SU-DHL-6 (cell line): ENCODE data around the gene RALY.

Source experiments
- H2AFZ ChIP-seq: fragments of 200-600 bp; sonication (generic); 2 replicates; pipeline ENCODE4 v1.6.1; 2014; ENCODE audit warnings: low read depth, mild to moderate bottlenecking, moderate library complexity, mixed read lengths, antibody characterized with exemption, low read length; ENCODE audit not compliant: severe bottlenecking
- H3F3A ChIP-seq: fragments of 200-600 bp; shearing (Covaris generic); 2 replicates; pipeline ENCODE4 v1.6.0; 2016; ENCODE audit warnings: antibody characterized with exemption, mild to moderate bottlenecking; ENCODE audit not compliant: insufficient read depth
- H3K27ac ChIP-seq: fragments of 200-600 bp; sonication (generic); 2 replicates; pipeline ENCODE4 v1.5.1; 2016; ENCODE audit warnings: low read depth, mild to moderate bottlenecking, low read length, moderate library complexity, mixed read lengths
- H3K27me3 ChIP-seq: fragments of 200-600 bp; sonication (generic), shearing (Covaris generic); 2 replicates; pipeline ENCODE4 v1.6.0; 2014; ENCODE audit warnings: mild to moderate bottlenecking, low read length
- H3K36me3 ChIP-seq: fragments of 200-600 bp; sonication (generic); 2 replicates; pipeline ENCODE4 v1.6.1; 2014; ENCODE audit warnings: mild to moderate bottlenecking, low read length, mixed read lengths
- H3K4me2 ChIP-seq: fragments of 300-600, 200-600 bp; shearing (Covaris generic), sonication (generic); 2 replicates; pipeline ENCODE4 v1.6.0; 2014; ENCODE audit warnings: low read length, low read depth, mild to moderate bottlenecking; ENCODE audit not compliant: poor library complexity, severe bottlenecking
- H3K4me3 ChIP-seq: fragments of 200-600 bp; sonication (generic); 2 replicates; pipeline ENCODE4 v1.5.1; 2014; ENCODE audit warnings: antibody characterized with exemption, low read length, mild to moderate bottlenecking, mixed read lengths; ENCODE audit not compliant: insufficient read depth, poor library complexity, severe bottlenecking
- H3K79me2 ChIP-seq: fragments of 200-600 bp; sonication (generic); 2 replicates; pipeline ENCODE4 v1.6.1; 2014; ENCODE audit warnings: mild to moderate bottlenecking, low read length, moderate library complexity; ENCODE audit not compliant: insufficient read depth
- H3K9ac ChIP-seq: fragments of 200-600 bp; sonication (generic); 2 replicates; pipeline ENCODE4 v1.7.0; 2014; ENCODE audit warnings: mild to moderate bottlenecking, low read length
- H3K9me2 ChIP-seq: fragments of 200-600 bp; sonication (generic); replicated peaks from 2 replicates; pipeline ENCODE4 v1.6.1; 2014; ENCODE audit warnings: low read length; ENCODE audit not compliant: insufficient read depth
- H3K9me3 ChIP-seq: fragments of 200-600 bp; sonication (generic); 2 replicates; pipeline ENCODE4 v1.6.1; 2014; ENCODE audit warnings: low read length, mixed read lengths; ENCODE audit not compliant: insufficient read depth
- H4K20me1 ChIP-seq: fragments of 200-600 bp; sonication (generic); 2 replicates; pipeline ENCODE4 v1.6.1; 2014; ENCODE audit warnings: low read depth, mild to moderate bottlenecking, antibody characterized with exemption, low read length, moderate library complexity, mixed read lengths
- EZH2phosphoT487 ChIP-seq: fragments of 200-600 bp; sonication (generic), shearing (Covaris generic); conservative IDR thresholded peaks from 2 replicates; pipeline ENCODE4 v1.6.1; 2018; ENCODE audit warnings: mild to moderate bottlenecking, antibody characterized with exemption, low read length, moderate library complexity, mixed read lengths
- TF ChIP-seq, protein P1 (sequence below): fragments of 200-600 bp; sonication (generic); IDR thresholded peaks from one replicate; pipeline ENCODE4 v1.5.1; 2017; ENCODE audit warnings: antibody characterized with exemption, mild to moderate bottlenecking, low read length, moderate library complexity; ENCODE audit not compliant: insufficient read depth, poor library complexity, severe bottlenecking

RALY gene

DNA sequence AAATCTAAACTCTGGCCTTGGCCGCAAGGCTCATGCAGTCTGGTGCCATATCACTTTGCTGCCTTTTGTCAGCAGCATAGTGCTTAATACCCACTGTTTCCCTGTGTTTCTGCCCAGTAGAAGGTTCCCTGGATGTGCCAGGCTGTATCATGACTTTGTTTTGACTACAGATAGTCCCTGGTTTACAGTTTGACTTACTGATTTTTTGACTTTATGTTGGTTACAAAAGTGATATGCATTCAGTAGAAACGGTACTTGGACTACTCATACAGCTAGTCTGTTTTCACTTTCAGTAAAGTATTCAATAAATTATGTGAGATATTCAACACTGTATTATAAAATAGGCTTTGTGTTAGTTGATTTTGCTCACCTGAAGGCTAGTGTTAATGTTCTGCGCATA is 19.0 kb downstream of the RALY start:
- H3K4me3 ChIP-seq, result no peak overlapping the region
- no peaks in the 10 kb centered on the region for H3K9me3 ChIP-seq
- no peak overlapping the region for H3K27ac ChIP-seq
- H3K79me2 ChIP-seq, result peaks cover 99% of the 10 kb centered on the region
- peaks cover 55% of the 10 kb centered on the region for H4K20me1 ChIP-seq
- H3K9me2 ChIP-seq, result no peaks in the 10 kb centered on the region
- H3F3A ChIP-seq, result no peaks in the 10 kb centered on the region
- no peak overlapping the region for H3K4me2 ChIP-seq
- H3K27me3 ChIP-seq, result no peaks in the 10 kb centered on the region
- H3K36me3 ChIP-seq, result no peaks in the 10 kb centered on the region
- TF ChIP-seq, protein P1, sequence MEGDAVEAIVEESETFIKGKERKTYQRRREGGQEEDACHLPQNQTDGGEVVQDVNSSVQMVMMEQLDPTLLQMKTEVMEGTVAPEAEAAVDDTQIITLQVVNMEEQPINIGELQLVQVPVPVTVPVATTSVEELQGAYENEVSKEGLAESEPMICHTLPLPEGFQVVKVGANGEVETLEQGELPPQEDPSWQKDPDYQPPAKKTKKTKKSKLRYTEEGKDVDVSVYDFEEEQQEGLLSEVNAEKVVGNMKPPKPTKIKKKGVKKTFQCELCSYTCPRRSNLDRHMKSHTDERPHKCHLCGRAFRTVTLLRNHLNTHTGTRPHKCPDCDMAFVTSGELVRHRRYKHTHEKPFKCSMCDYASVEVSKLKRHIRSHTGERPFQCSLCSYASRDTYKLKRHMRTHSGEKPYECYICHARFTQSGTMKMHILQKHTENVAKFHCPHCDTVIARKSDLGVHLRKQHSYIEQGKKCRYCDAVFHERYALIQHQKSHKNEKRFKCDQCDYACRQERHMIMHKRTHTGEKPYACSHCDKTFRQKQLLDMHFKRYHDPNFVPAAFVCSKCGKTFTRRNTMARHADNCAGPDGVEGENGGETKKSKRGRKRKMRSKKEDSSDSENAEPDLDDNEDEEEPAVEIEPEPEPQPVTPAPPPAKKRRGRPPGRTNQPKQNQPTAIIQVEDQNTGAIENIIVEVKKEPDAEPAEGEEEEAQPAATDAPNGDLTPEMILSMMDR, result no peak
- no peak for TF ChIP-seq EZH2phosphoT487
- no peak overlapping the region for H2AFZ ChIP-seq
- no peak overlapping the region for H3K9ac ChIP-seq

DNA sequence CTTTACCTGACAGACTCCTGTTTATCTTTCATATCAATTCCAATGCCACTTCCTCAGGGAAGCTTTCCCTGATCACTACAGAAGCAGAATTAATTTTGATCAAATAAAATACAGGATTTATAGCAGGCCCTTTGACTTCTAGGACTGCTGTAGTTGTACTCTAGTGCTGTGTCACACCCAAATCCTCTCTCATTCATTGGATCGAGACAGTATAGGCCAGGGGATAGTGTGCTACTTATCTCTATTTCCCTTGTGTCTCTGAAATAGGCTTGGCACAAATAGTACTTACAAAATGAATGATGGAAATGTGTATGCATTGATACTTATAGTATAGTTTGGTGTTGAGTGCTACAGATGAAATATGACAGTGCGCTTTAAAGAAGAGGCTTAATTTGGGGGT is 19.8 kb downstream of the RALY start:
- TF ChIP-seq EZH2phosphoT487, result no peak
- TF ChIP-seq, protein P1, result no peak
- H3K9me3 ChIP-seq, result no peaks in the 10 kb centered on the region
- H3K4me2 ChIP-seq, result no peak overlapping the region
- H3F3A ChIP-seq, result no peaks in the 10 kb centered on the region
- H3K27me3 ChIP-seq, result no peaks in the 10 kb centered on the region
- peaks cover 99% of the 10 kb centered on the region for H3K79me2 ChIP-seq
- H3K9me2 ChIP-seq, result no peaks in the 10 kb centered on the region
- no peak overlapping the region for H3K27ac ChIP-seq
- H2AFZ ChIP-seq, result no peak overlapping the region
- H3K9ac ChIP-seq, result no peak overlapping the region
- H3K4me3 ChIP-seq, result no peak overlapping the region
- H3K36me3 ChIP-seq, result no peaks in the 10 kb centered on the region
- peaks cover 52% of the 10 kb centered on the region for H4K20me1 ChIP-seq

DNA sequence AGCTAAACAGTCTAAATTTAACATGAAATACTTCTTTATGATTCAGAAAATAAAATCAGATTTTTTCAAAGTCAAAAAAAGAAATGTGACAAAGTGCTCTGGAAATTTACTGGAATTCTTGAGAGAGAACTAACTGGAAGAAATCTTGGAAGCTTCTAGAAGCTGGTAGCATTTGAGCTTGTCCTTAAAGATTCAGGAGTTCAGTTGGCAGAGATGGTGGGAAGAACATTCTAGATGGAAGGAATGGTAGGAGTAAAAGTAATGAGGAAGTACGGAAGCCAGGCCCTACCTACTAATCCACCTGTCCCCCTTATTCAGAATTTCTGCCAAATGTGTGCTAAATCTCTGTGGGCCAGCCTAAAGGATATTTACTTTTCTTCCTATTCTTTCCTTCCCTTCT is 21.2 kb downstream of the RALY start:
- Histone ChIP-seq H3K9me3 (no peaks in the 10 kb centered on the region), H3K9me2 (no peaks in the 10 kb centered on the region), H3K27me3 (no peaks in the 10 kb centered on the region), H3K4me3 (no peak overlapping the region), H2AFZ (no peak overlapping the region), H3K36me3 (no peaks in the 10 kb centered on the region), H3K27ac (no peak overlapping the region), H3K9ac (no peak overlapping the region), H3K79me2 (peaks cover 98% of the 10 kb centered on the region), H4K20me1 (peaks cover 48% of the 10 kb centered on the region), H3F3A (no peaks in the 10 kb centered on the region), H3K4me2 (no peak overlapping the region)
- TF ChIP-seq, protein P1, result no peak
- no peak for TF ChIP-seq EZH2phosphoT487
